GM12865 (cell line): ENCODE results near the gene KIAA1328.
A peak's percentile ranks its signal among the peaks of the same experiment; 100 is the strongest.

ENCODE experiments used
- DNase-seq: peaks from one replicate; pipeline ENCODE4 v3.0.0; 2010; ENCODE audit warnings: low read depth
- H3K4me3 ChIP-seq: 2 replicates; pipeline ENCODE4 v1.5.1; 2011; ENCODE audit warnings: mild to moderate bottlenecking, low read depth, low read length, control low read depth
- CTCF ChIP-seq: IDR thresholded peaks from 2 replicates; pipeline ENCODE4 v1.5.1; 2011; ENCODE audit warnings: low read length, control low read depth, low read depth, inconsistent platforms; ENCODE audit not compliant: insufficient read depth; ENCODE audit errors: missing control alignments

Gene KIAA1328

GRCh38 chr18:36819621-36820020 lies 9.3 kb upstream of the KIAA1328 start:
- no peak for TF ChIP-seq CTCF

DNA sequence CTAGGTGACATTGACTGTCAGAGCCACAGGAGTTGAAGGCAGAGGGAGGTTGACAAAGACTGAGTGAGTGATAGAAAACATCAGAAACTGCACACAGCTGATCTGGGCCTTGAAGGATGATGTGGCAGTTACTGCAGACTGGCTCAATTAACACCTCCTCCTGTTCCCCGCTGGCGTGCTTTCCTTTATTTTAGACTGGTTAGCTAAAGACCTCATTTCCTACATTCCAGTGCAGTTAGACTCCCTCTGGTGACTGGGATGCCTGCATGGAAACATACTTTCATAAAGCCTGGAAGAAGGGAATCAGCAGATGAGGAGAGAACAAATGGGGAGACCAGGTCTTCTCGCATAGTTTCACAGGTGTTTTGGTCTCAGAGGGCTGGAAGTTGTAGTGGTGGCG lies 7.2 kb upstream of the KIAA1328 start:
- no peak for DNase-seq
- H3K4me3 ChIP-seq: no peak overlapping the region
- no peak for TF ChIP-seq CTCF

More at GRCh38 chr18:36819621-36820020, 9.3 kb upstream of the KIAA1328 start:
- no peak for DNase-seq
- no peak overlapping the region for H3K4me3 ChIP-seq

DNA sequence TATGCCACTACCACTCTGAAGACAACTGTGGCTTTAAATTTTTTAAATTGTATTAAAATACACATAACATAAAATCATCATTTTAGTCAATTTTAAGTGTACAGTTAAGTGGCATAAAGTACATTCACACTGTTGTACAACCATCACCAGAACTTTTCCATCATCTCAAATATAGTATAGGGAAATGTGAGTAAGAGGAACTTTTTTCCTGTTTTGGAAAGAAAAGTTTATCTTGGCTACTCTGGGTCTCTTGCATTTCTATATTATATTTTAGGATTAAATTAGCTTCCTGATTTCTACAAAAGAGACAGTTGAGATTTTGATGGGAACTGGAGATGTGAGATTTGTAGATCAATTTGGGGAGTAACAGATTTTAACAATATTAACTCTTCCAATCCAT lies 3.4 kb upstream of the KIAA1328 start:
- H3K4me3 ChIP-seq: no peak overlapping the region
- TF ChIP-seq CTCF: no peak
- no peak for DNase-seq

GRCh38 chr18:36826556-36826955 lies 2.4 kb upstream of the KIAA1328 start:
- no peak for TF ChIP-seq CTCF
- no peak overlapping the region for H3K4me3 ChIP-seq
- DNase-seq: no peak

DNA sequence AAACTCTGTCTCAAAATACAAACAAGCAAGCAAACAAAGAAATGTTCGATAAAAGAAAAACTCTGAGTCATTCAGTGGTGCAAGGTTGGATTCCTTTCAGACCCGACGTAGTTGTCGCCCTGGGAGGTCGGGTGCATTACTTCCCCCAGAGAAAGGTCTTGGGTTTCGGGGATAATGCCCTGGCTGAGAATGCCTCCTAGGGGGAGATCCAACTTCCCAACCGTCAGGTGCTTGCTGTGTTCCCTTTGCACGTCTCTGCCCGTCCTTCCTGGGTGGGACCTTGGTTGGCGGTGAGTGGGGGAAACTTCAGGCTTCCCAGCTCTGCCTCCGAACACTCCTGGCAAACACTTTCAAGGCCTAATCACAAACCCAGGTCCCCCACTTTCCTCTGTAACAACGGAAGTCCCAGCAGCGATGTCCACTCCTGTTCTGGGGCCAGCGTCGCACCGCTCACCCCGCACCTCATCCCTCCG lies 734 bp upstream of the KIAA1328 start:
- H3K4me3 ChIP-seq: peak overlapping the region; percentile 58
- no peak for TF ChIP-seq CTCF
- DNase-seq: no peak

GRCh38 chr18:36829362-36830157 lies 633 bp downstream of the KIAA1328 start:
- no peak for TF ChIP-seq CTCF
- no peak for DNase-seq
- peak overlapping the region; percentile 58 for H3K4me3 ChIP-seq

DNA sequence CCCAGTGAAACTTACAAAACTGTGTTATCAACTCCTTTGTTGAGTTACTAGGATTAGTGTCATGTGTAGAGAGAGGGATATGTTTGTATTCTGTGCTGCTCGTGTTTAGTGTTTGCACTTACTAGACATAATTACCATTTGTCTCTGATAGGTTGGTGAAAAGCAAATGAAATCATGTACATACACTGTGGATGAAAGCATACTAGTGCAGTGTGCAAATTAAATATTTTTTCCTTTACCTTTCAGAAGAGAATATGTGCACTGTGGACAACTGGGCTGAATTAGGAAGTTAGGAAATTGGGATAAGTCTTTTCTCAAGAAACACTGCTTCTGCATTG lies 1.2 kb downstream of the KIAA1328 start:
- 0 out of 2 replicates have a peak overlapping the region, but pooled peaks have one; percentile 58 for H3K4me3 ChIP-seq
- TF ChIP-seq CTCF: no peak
- no peak for DNase-seq
